Activated naive CD8-positive, alpha-beta T cell treated with anti-CD3 and anti-CD28 coated beads, Interleukin-2, amount 50 U/mL, for 24 hours (primary cell): Measurements from ENCODE around the gene TMEM131.

Experiments
- ATAC-seq: fragments of 150-1000 bp; cut with Tn5 transposase; one replicate; pipeline ENCODE4 v1.10.0; 2021
- DNase-seq: peaks from one replicate; pipeline ENCODE4 v3.0.0; 2021
- H3K27ac Mint-ChIP-seq: one replicate; pipeline ENCODE4 v1.8.0; 2021; ENCODE audit warnings: mild to moderate bottlenecking, mixed read lengths
- H3K27me3 Mint-ChIP-seq: one replicate; pipeline ENCODE4 v1.8.0; 2021; ENCODE audit warnings: mixed read lengths
- H3K36me3 Mint-ChIP-seq: one replicate; pipeline ENCODE4 v1.8.0; 2021; ENCODE audit warnings: low read depth, mixed read lengths
- H3K4me1 Mint-ChIP-seq: one replicate; pipeline ENCODE4 v1.8.0; 2021; ENCODE audit warnings: mixed read lengths
- H3K4me3 Mint-ChIP-seq: one replicate; pipeline ENCODE4 v1.8.0; 2021; ENCODE audit warnings: mild to moderate bottlenecking, moderate library complexity, mixed read lengths
- H3K9me3 Mint-ChIP-seq: one replicate; pipeline ENCODE4 v1.8.0; 2021; ENCODE audit warnings: mixed read lengths

The TMEM131 gene

DNA sequence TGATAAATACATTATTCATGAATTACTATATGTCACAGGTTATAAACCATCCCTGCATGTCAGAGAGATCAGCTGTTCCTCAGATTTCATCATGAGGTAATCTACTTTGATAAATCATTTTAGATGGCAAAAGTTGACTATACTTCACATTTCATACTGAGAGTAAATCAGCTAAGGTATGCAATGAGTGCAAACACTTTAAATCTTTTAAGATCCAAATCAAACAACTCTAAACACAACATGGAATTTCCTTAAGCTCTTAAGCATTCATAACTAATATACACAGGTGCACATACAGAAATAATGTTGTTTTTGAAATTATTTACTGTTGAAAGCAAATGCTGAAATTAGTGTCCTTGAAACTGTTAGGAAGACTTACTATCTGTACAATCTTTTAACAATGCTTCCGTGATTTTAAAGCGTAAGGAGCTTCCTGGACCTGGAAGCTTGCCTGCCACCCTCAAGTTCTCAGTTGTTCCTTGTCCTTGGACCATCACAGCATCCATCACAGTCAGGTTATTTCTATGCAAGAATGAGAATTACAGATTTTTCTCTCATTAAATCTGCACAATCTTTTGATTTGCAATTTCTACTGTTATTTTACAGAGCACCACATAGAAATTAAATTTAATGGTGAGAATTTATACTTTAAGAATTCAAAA, 199.2 kb downstream of the TMEM131 start:
- Mint-ChIP-seq H3K36me3 (peaks cover 25% of the 10 kb centered on the region), H3K27me3 (no peaks in the 10 kb centered on the region), H3K4me1 (no peaks in the 10 kb centered on the region), H3K4me3 (no peak overlapping the region), H3K9me3 (no peaks in the 10 kb centered on the region), H3K27ac (no peak overlapping the region)
- DNase-seq (no peak), ATAC-seq (no peak)

GRCh38 chr2:97792416-97792815, 203.3 kb downstream of the TMEM131 start:
- H3K9me3 Mint-ChIP-seq = no peaks in the 10 kb centered on the region
- no peak overlapping the region for H3K27ac Mint-ChIP-seq
- H3K4me3 Mint-ChIP-seq = no peak overlapping the region
- ATAC-seq (no peak), DNase-seq (no peak)
- H3K27me3 Mint-ChIP-seq = no peaks in the 10 kb centered on the region
- H3K4me1 Mint-ChIP-seq = no peaks in the 10 kb centered on the region
- peaks cover 26% of the 10 kb centered on the region for H3K36me3 Mint-ChIP-seq

DNA sequence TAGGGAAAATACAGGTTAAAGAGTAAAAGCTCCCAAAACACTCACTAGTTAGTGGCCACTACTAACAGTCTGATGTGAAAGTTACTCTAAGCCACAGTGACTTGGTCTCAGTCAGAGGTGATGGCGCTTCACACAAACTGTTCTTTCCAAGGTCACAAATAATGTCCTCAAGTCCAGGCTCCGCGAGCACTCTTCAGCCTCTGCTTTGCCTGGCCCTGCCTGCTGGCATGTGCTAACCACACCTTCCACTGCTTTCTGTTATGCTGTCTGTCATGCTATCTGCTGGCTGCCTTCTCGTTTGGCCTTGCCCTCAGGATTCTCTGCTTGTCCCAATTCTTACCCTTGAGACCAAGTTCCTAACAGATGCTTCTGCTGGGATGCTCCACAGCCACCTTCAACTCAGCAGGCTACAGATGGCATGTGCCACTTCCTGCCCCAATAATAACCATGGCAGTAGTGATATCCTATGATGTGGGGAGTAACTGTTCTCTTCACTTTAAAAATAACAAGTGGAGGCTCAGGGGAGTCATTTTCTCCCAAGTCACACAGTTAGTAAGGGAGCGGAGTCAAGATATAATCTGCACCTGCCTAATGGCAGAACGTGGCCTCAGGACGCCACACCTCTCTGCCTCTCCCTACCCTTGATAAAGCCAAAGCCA, 206.6 kb downstream of the TMEM131 start:
- H3K27me3 Mint-ChIP-seq = no peaks in the 10 kb centered on the region
- H3K27ac Mint-ChIP-seq = no peak overlapping the region
- no peaks in the 10 kb centered on the region for H3K4me1 Mint-ChIP-seq
- peaks cover 18% of the 10 kb centered on the region for H3K36me3 Mint-ChIP-seq
- no peaks in the 10 kb centered on the region for H3K9me3 Mint-ChIP-seq
- no peak for ATAC-seq
- DNase-seq = no peak
- no peak overlapping the region for H3K4me3 Mint-ChIP-seq

DNA sequence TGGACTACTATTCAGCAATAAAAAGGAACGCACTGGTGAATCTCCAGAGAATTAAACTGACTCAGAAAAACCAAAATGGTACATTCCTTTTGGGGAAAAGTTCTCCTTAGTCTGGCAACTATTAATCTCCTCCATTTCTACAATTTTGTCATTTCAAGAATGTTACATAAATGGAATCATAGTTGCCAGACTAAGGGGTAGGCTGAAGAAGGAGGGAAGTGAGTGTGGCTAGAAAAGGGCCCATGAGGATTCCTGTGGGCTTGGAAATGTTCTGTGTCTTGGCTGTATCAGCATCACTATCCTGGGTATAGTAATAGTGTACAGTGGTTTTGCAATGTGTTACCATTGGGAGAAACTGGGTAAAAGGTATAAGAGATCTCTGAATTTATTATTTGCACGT, 209.9 kb downstream of the TMEM131 start:
- Mint-ChIP-seq H3K4me1 (no peaks in the 10 kb centered on the region), H3K4me3 (no peak overlapping the region), H3K36me3 (peaks cover 8% of the 10 kb centered on the region), H3K27me3 (no peaks in the 10 kb centered on the region), H3K9me3 (no peaks in the 10 kb centered on the region), H3K27ac (no peak overlapping the region)
- DNase-seq (no peak), ATAC-seq (no peak)

- DNase-seq = no peak
- no peak overlapping the region for H3K27ac Mint-ChIP-seq
- no peak overlapping the region for H3K4me3 Mint-ChIP-seq
- H3K27me3 Mint-ChIP-seq = no peaks in the 10 kb centered on the region
- H3K9me3 Mint-ChIP-seq = no peaks in the 10 kb centered on the region
- peaks cover 8% of the 10 kb centered on the region for H3K36me3 Mint-ChIP-seq
- ATAC-seq = no peak
- no peaks in the 10 kb centered on the region for H3K4me1 Mint-ChIP-seq
These were observed 210.8 kb downstream of the TMEM131 start for GRCh38 chr2:97784953-97785352.

DNA sequence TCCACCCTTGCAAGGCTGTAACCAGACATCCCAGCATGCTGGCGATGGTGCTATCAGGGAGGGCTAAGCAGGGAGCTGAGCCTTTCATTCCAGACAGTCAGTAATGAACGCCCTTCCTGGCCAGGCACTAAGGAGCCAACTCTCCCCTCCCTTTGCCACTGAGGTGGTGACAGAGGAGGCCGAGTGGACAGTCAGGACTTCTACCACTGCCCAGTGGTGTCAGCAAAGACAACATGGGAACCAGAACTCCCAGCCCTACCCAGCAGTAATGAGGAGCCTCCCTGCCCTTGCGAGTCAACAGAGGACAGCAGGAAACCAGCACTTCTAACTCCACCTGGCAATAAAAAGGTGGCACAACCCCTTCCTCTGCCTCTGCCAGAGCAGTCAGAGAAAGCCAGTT, 213.8 kb downstream of the TMEM131 start:
- ATAC-seq = no peak
- DNase-seq = no peak
- Mint-ChIP-seq H3K4me1 (no peaks in the 10 kb centered on the region), H3K4me3 (no peak overlapping the region), H3K9me3 (no peaks in the 10 kb centered on the region), H3K27me3 (no peaks in the 10 kb centered on the region), H3K36me3 (peaks cover 3% of the 10 kb centered on the region), H3K27ac (no peak overlapping the region)

GRCh38 chr2:97779141-97779540, 216.6 kb downstream of the TMEM131 start:
- Mint-ChIP-seq H3K9me3 (no peaks in the 10 kb centered on the region), H3K27ac (no peak overlapping the region), H3K27me3 (no peaks in the 10 kb centered on the region), H3K36me3 (peaks cover 15% of the 10 kb centered on the region), H3K4me3 (no peak overlapping the region), H3K4me1 (no peaks in the 10 kb centered on the region)
- DNase-seq = no peak
- no peak for ATAC-seq

DNA sequence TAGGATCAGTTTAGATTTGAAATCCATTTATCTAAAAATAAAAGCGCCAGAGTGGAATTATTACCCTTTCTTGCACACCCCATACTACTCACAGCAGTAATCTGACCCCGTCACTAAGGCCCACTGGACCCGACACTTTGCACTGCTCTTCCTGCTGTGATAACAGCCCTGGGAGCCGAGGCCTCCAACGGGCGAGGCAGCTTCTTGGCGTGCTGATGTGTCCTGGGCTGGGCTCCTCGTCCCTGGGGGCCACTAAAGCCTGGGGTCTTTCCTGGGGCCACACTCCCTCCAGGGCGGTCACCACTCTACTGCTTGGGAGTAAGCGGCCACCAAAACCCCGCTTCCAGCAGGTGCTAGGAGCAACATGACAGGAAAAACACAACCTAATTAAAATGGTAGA, 220.7 kb downstream of the TMEM131 start:
- Mint-ChIP-seq H3K27me3 (no peaks in the 10 kb centered on the region), H3K36me3 (peaks cover 15% of the 10 kb centered on the region), H3K27ac (no peak overlapping the region), H3K4me1 (no peaks in the 10 kb centered on the region), H3K4me3 (no peak overlapping the region), H3K9me3 (no peaks in the 10 kb centered on the region)
- DNase-seq (no peak), ATAC-seq (no peak)

GRCh38 chr2:97774425-97774824, 221.3 kb downstream of the TMEM131 start:
- H3K4me3 Mint-ChIP-seq = no peak overlapping the region
- ATAC-seq = no peak
- no peaks in the 10 kb centered on the region for H3K9me3 Mint-ChIP-seq
- no peaks in the 10 kb centered on the region for H3K27me3 Mint-ChIP-seq
- DNase-seq = no peak
- H3K36me3 Mint-ChIP-seq = peaks cover 15% of the 10 kb centered on the region
- no peaks in the 10 kb centered on the region for H3K4me1 Mint-ChIP-seq
- H3K27ac Mint-ChIP-seq = no peak overlapping the region

GRCh38 chr2:97770445-97770844, 225.3 kb downstream of the TMEM131 start:
- Mint-ChIP-seq H3K27ac (no peak overlapping the region), H3K27me3 (no peaks in the 10 kb centered on the region), H3K9me3 (no peaks in the 10 kb centered on the region), H3K36me3 (peaks cover 18% of the 10 kb centered on the region), H3K4me3 (no peak overlapping the region), H3K4me1 (peaks cover 2% of the 10 kb centered on the region)
- no peak for DNase-seq
- ATAC-seq = no peak

DNA sequence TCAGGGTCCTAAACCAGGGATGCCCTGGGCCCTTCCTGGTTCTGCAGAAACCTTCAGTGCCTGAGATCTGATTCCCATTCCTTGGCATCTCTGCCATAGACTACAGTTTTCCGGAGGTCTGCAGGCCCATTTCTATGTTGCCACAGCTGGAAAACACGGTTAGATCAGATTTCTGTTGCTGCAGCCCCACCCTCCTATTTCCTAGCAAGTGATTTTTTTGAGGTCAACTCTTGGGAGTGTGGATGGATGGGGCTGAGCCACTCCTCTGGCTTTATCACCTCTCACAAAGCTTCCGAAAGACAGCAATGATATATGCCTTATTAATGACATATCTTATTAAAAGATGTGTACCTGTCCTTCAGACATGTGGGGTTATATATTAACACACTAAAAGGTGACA, 226.0 kb downstream of the TMEM131 start:
- Mint-ChIP-seq H3K36me3 (peaks cover 16% of the 10 kb centered on the region), H3K27me3 (no peaks in the 10 kb centered on the region), H3K9me3 (no peaks in the 10 kb centered on the region), H3K4me1 (peaks cover 2% of the 10 kb centered on the region), H3K27ac (no peak overlapping the region), H3K4me3 (no peak overlapping the region)
- no peak for DNase-seq
- ATAC-seq = no peak

DNA sequence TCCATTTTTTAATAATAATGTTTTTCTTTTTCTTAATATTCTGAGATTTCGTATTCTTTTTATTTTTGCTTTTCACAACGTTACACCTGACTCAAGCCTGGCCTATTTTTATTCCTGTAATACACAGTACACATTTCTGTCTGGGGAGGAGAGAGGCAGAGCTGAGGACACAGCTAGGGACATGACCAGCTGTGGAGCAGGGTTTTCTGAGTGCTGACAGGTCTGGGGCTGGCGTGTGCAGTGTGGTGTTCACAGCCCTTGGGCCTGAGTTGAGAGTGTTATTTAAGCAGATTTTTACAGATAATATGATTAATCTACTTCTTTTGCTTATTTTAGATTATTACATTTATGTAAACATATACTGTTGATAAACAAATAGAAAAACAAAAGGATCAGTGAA, 226.4 kb downstream of the TMEM131 start:
- DNase-seq = no peak
- H3K4me1 Mint-ChIP-seq = peaks cover 2% of the 10 kb centered on the region
- no peaks in the 10 kb centered on the region for H3K27me3 Mint-ChIP-seq
- peaks cover 13% of the 10 kb centered on the region for H3K36me3 Mint-ChIP-seq
- H3K27ac Mint-ChIP-seq = no peak overlapping the region
- ATAC-seq = no peak
- H3K4me3 Mint-ChIP-seq = no peak overlapping the region
- no peaks in the 10 kb centered on the region for H3K9me3 Mint-ChIP-seq

GRCh38 chr2:97766567-97766966, 229.2 kb downstream of the TMEM131 start:
- no peak overlapping the region for H3K27ac Mint-ChIP-seq
- H3K4me1 Mint-ChIP-seq = peaks cover 9% of the 10 kb centered on the region
- H3K36me3 Mint-ChIP-seq = peaks cover 25% of the 10 kb centered on the region
- no peaks in the 10 kb centered on the region for H3K27me3 Mint-ChIP-seq
- no peak for DNase-seq
- no peaks in the 10 kb centered on the region for H3K9me3 Mint-ChIP-seq
- ATAC-seq = no peak
- no peak overlapping the region for H3K4me3 Mint-ChIP-seq

GRCh38 chr2:97765933-97766332, 229.8 kb downstream of the TMEM131 start:
- Mint-ChIP-seq H3K9me3 (no peaks in the 10 kb centered on the region), H3K36me3 (peaks cover 25% of the 10 kb centered on the region), H3K27ac (no peak overlapping the region), H3K4me1 (peaks cover 10% of the 10 kb centered on the region), H3K4me3 (no peak overlapping the region), H3K27me3 (no peaks in the 10 kb centered on the region)
- DNase-seq = no peak
- no peak for ATAC-seq

DNA sequence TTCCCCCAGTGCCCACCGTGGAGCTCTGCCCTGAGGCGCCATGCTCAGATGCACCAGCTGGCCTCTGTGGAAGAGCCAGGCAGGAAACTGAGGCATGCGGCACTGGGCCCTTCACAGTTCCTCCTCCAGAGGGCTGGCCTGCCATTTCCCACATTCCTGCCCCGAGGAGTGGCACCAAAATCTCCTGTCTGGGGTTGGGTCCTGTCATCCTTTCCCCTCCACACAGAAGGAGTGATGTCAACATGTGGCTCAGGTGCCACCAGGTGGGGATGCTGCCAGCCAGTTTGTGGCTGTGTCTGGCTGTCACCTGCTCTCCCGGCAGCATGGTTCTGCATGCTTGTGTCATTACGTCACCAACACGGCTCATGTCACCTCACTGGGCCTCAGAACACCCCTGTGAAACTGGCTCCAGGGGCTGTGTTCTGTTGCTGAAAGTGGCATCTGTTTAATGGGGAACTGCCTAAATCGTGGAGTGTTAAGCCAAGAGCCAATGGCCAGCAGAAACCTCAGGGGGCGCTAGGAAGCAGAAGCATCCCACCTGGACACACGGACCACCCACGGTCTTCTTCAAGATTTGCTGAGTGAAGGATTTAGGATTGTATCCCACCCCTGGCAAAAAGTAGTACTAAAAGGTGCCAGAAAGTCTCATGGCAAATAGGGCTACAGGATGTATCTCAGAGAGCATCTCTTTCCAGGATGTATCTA, 231.0 kb downstream of the TMEM131 start:
- H3K27ac Mint-ChIP-seq = no peak overlapping the region
- peaks cover 21% of the 10 kb centered on the region for H3K4me1 Mint-ChIP-seq
- no peak for DNase-seq
- H3K9me3 Mint-ChIP-seq = no peaks in the 10 kb centered on the region
- H3K4me3 Mint-ChIP-seq = no peak overlapping the region
- ATAC-seq = no peak
- H3K27me3 Mint-ChIP-seq = no peaks in the 10 kb centered on the region
- H3K36me3 Mint-ChIP-seq = peaks cover 23% of the 10 kb centered on the region
